ENCODE measurements around the gene RHOB.

RHOB gene

GRCh38 chr2:20456116-20456571 is 9.3 kb downstream of the RHOB start:
- DNase-seq: no peak

DNA sequence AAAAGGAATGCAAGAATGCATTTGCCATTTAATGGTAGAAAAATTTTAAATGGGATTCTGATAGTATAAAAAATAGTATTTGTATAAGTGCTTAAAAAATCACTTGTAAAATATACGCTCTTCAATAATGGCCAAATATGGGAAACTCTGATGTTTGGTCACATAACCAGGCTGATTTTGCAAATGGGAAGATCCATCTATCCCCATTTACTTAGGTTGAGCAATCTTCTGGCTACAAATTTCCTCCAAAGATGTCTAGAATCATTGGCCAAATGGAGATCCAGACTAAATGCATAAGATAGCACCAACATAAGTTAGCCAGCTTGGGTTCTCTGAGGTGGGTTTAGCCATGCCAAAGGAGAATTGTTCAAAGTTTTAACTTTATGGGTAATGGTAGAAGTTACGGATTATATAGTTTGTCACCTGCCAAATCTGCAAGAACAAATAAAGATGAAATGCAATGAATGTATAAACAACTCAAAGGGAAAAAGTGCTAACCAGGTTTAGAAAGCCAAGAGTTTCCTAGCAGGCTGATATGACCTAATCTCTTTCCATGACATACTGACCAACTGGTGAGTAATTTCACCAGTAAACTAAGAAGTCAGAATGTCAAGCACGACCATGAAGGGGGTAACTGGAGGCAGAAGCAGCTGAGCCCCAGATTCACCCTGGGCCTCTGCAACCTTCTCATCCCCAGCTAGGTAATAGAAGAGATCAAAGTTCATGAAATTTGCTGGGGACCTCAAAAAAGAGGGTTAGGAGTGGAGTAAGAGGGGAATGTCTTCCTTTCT is 10.0 kb downstream of the RHOB start:
- peak; percentile 15 for DNase-seq

GRCh38 chr2:20457661-20458630 is 11.1 kb downstream of the RHOB start:
- no peak for DNase-seq

- peak; percentile 25 for DNase-seq
Measured at GRCh38 chr2:20458737-20459484, 12.0 kb downstream of the RHOB start.

DNA sequence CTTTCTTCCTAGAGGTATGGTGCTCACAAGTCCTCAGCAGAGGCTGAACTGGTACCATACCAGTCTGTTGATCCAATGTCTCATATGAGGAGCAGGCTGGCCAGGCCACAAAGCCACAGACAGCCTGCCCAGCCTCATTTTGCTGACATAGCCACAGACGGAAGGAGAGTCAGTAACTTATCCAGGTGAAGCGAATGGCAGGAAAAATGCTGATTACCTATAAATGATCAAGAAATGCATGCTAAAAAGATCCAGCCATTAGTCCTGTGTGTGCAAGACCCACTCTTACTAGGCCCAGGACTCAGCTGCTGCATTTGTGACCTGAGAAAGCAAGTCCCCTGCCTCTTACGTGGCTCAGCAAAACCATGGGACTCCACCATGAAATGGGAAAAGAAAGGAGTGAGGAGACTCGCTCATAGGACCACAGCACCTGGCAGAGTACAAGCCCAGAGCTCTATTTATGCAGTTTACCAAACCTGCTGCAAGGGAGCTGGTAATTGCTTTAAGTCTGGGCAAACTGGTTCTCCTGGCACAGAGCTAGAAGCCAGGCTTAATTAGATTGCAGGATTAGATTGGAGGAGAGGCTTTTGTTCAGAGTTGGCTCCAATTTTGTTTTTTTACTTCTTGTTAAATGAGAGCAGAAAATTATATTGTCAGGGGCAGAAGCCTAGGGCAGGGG is 19.0 kb downstream of the RHOB start:
- no peak for DNase-seq

- DNase-seq: no peak
Measured at GRCh38 chr2:20467789-20468548, 21.1 kb downstream of the RHOB start.

DNA sequence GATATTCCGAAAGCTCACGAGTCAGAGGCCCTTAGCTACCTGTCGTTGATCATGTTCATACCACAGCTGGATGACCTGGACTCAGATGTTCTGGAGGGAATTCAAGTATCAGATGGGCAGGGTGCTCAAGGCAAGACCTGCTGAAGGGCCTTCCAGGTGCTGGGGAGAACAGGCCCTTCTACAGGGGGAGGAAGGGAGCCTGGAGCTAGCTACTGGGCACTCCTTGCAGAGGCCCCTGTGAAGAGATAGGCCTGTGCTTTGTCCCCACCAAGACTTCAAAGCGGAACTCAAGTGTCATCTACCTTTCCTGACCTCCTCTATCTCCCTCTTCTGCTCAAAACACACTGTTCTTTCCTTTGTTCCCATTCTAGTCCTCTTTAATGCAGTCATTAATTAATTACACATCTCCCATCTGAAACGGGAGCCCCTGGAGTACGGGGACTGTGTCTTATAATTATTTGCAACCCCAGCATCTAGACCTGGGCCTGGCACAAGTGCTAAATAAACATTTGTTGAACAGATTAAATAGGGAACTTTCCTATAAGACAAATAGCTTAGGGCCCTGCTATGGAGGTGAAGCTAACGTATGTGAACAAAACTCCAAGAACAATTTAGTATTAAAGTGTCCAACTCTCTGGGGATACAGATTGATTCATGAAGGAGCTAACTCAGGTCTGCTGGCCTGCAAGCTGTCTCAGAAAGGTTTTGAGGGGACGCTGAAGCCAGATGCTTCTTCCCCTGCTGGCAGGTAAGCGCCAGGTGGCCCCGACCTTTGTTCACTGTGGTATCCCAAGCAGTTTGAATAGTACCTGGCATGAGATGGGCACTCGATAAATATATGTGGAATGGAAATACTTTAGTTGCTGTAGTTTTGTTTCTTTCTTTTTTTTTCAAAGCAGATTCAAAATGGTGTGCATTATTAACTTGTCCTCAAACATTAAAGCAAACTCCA is 22.0 kb downstream of the RHOB start:
- DNase-seq: no peak

- DNase-seq: no peak
Measured at GRCh38 chr2:20469595-20469994, 22.7 kb downstream of the RHOB start.

DNA sequence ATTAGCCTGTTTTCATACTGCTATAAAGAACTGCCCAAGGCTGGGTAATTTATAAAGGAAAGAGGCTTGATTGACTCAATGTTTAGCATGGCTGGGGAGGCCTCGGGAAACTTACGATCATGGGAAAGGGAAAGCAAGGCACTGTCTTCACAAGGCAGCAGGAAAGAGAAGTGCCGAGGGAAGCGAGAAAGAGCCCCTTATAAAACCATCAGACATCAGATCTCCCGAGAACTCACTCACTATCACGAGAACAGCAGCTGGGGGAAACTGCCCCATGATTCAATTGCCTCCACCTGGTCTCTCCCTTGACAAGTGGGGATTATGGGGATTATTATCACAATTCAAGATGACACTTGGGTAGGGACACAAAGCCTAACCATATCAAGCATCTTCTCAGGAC is 23.3 kb downstream of the RHOB start:
- DNase-seq: no peak

- no peak for DNase-seq
Measured at GRCh38 chr2:20471148-20471547, 24.3 kb downstream of the RHOB start.

DNA sequence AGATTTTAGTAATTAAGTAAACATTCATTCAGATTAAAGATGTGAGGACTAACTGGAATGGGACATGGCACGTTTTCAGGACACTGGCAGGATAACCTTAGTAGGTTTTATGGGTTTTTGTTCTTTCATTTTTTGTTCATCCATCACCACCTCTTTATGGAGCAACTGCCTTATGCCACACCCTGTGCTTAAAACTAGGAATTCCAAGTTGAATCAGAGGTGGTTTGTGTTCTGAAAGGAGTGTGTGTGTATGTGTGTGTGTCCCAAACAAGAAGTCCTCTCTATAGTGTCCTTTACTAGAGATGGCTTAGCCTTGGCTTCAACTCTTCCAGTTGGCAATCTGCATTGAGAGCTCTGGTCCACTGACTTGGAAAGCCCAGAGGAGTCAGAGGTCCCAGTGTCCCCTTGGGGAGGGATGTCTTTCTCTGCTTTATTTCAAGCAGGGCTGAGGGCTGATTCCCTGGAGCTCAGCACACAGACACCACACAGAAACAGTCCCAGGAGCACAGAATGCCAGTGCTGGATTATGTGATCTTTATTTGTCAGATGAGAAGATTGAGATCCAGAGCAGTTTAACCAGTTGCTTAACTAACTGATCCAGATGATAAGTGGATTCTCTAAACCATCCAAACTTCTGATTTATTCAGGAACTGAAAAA is 25.2 kb downstream of the RHOB start:
- DNase-seq: no peak

DNA sequence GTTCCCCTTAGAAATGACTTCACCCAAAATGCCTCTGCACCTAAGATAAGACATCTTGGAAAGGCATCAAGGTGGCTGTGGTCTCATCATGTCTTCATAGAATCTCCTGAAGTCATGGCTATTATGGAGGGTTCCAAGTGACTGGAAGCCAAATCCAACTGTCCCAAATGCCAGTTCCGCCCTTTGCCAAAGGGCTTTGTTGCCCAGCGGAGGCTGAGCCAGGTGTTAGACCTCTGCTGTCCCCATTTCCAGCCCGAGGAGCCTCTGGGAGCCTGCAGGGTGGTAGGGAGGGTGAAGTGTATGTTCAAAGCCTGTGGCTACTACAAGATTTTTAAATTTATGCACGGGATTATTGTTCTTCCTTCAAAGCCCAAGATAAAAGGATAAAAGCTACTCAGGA is 25.7 kb downstream of the RHOB start:
- DNase-seq: no peak

GRCh38 chr2:20473128-20473527 is 26.3 kb downstream of the RHOB start:
- no peak for DNase-seq

- no peak for DNase-seq
Measured at GRCh38 chr2:20474757-20475566, 28.1 kb downstream of the RHOB start.

DNA sequence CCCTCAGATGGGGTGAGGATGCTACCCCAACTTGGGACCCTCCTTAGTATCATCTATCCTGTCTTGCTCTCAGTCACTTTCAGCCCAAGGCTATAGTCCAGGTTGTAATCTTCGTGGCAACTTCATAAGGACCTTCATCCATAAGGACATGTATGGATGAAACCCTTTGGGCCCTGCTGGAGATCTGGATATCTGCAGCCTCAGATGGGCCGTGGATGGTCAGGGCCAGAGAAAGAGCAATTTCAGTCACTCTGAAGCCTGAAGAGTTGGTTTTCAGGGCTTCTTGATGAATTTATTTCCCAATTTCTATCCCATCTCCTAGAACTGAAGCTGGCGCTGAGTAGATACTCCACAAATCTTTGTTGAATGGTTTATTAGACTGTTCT is 28.7 kb downstream of the RHOB start:
- DNase-seq: no peak

GRCh38 chr2:20476481-20476880 is 29.6 kb downstream of the RHOB start:
- no peak for DNase-seq

- DNase-seq: no peak
Measured at GRCh38 chr2:20476950-20477349, 30.1 kb downstream of the RHOB start.

DNA sequence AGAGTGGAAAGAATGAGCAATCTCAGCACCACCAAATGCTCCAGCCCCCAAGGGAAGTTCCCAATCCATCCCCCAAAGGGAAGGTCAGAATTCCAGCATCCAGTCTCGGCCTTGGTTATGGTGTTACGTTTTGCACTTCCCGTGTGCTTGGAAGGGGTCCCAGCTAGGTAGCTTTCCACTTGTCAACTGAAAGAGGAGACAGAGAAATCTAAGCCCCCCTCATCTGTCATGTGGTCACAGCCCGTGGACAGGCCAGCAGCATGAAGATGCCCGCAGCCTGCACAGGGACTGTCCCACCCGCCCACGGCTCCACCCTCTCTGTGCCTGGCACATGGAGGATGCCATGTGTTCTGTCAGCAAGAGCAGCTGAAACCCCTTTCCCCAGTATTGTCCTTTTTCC is 32.1 kb downstream of the RHOB start:
- no peak for DNase-seq

DNA sequence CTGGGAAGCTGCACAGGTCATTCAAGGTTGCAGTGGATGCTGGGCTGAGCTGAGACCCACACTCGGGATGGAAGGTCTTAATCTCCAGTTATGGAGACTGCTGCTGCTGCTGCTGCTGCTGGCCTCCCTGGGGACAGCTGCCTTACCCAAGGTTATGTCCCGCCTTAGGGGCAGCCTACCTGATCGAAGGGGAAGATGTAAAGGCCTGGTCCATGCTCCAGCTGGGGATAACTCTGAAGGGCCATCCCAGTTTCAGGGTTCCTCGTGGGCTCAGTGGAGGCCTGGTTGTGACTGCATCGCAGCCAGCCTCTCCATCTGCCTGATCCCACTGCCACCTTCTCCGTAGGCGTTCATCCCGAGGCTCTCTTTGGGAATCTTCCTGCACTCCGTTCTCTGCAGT is 33.0 kb downstream of the RHOB start:
- no peak for DNase-seq

Data from OCI-M1 (cell line).